Vagina (tissue), 2 donors: ENCODE results near the gene PCGF3. TPM values are rescaled to one million over a fixed set of nuclear protein-coding genes. Genes with fewer than 3 reads are reported as not detected.
A peak's percentile ranks its signal among the peaks of the same experiment; 100 is the strongest.

Experiments
- DNase-seq, 2 donors: peaks; one replicate each; pipeline ENCODE4 v3.0.0-alpha.2; 2017; ENCODE audit errors: extremely low spot score in 2 of 2
- H3K27ac ChIP-seq: fragments of 200-600 bp; sonication (generic); one replicate; pipeline ENCODE4 v1.5.1; 2019
- H3K27me3 ChIP-seq: fragments of 200-600 bp; sonication (generic); one replicate; pipeline ENCODE4 v1.5.1; 2019
- H3K36me3 ChIP-seq, 2 donors: fragments of 200-600 bp; sonication (generic); one replicate each; pipeline ENCODE4 v1.5.1; 2017 to 2019
- H3K4me1 ChIP-seq: fragments of 200-600 bp; sonication (generic); one replicate; pipeline ENCODE4 v1.5.1; 2019
- H3K4me3 ChIP-seq, 2 donors: fragments of 200-600 bp; sonication (generic); 1 replicate in 1 of 2; 2 replicates in 1 of 2; pipeline ENCODE4 v1.5.1; 2016 to 2019
- H3K9me3 ChIP-seq: fragments of 200-600 bp; sonication (generic); one replicate; pipeline ENCODE4 v1.5.1; 2019
- CTCF ChIP-seq, 3 experiments: fragments of 450-650 bp in 2 of 3; fragments of 200-600 bp in 1 of 3; sonication (generic) in 1 of 3; IDR thresholded peaks; one replicate each; pipeline ENCODE4 v1.5.1; 2017 to 2019; ENCODE audit warnings: antibody characterized with exemption in 3 of 3, mild to moderate bottlenecking in 2 of 3, moderate library complexity in 2 of 3
- POLR2A ChIP-seq, 2 donors: fragments of 450-650 bp; IDR thresholded peaks; one replicate each; pipeline ENCODE4 v1.6.1; 2017; ENCODE audit warnings: antibody characterized with exemption in 2 of 2, mild to moderate bottlenecking in 2 of 2, moderate library complexity in 2 of 2
- POLR2AphosphoS5 ChIP-seq, 2 donors: sonication (generic); formaldehyde crosslinking; IDR thresholded peaks; one replicate each; pipeline ENCODE4 v1.9.0; 2017; ENCODE audit warnings: antibody characterized with exemption in 2 of 2, mild to moderate bottlenecking in 2 of 2, low read depth in 1 of 2; ENCODE audit not compliant: insufficient read depth in 1 of 2
- intact Hi-C: fragments of 100-400 bp; cut with DNase I; formaldehyde crosslinking; loops from one replicate; pipeline ENCODE4 v1.15.1; 2023
- total RNA-seq: library from RNA; depleted of rRNA; stranded (reverse); fragments of >200 nt; gene quantifications from one replicate; pipeline ENCODE4 v1.2.3, GENCODE V29; 2016

Gene PCGF3
- total RNA-seq, 1 donor from 2014 or later: 64.8 TPM

- Histone ChIP-seq H3K4me1 (no peaks in the 10 kb centered on the region), H3K9me3 (no peaks in the 10 kb centered on the region), H3K4me3 (no peak overlapping the region), H3K36me3 (peaks cover 0 to 33% of the 10 kb centered on the region in 2 donors), H3K27me3 (no peaks in the 10 kb centered on the region), H3K27ac (no peak overlapping the region)
- no peak for DNase-seq
- intact Hi-C loops: no loop called here
- TF ChIP-seq CTCF (IDR thresholded peaks at IDR 0.05): peak in 2 of 3 experiments; percentile 53 to 66
- no peak for TF ChIP-seq POLR2AphosphoS5 (IDR thresholded peaks at IDR 0.05; ENCODE audit: insufficient read depth in 1 of 2, low read depth in 1 of 2)
- no peak for TF ChIP-seq POLR2A (IDR thresholded peaks at IDR 0.05)
Measured at GRCh38 chr4:742742-743311, 37.2 kb downstream of the PCGF3 start.

GRCh38 chr4:743463-744211 lies 38.0 kb downstream of the PCGF3 start:
- no peak overlapping the region for H3K27ac ChIP-seq
- H3K27me3 ChIP-seq: no peaks in the 10 kb centered on the region
- no peak overlapping the region for H3K4me3 ChIP-seq
- H3K9me3 ChIP-seq: no peaks in the 10 kb centered on the region
- intact Hi-C loops: no loop called here
- DNase-seq: no peak
- H3K4me1 ChIP-seq: no peaks in the 10 kb centered on the region
- no peak for TF ChIP-seq POLR2A (IDR thresholded peaks at IDR 0.05)
- no peak for TF ChIP-seq POLR2AphosphoS5 (IDR thresholded peaks at IDR 0.05; ENCODE audit: insufficient read depth in 1 of 2, low read depth in 1 of 2)
- no peak for TF ChIP-seq CTCF (IDR thresholded peaks at IDR 0.05)
- H3K36me3 ChIP-seq: peaks cover 0 to 35% of the 10 kb centered on the region in 2 donors

GRCh38 chr4:744212-744841 lies 38.7 kb downstream of the PCGF3 start:
- peaks cover 0 to 34% of the 10 kb centered on the region in 2 donors for H3K36me3 ChIP-seq
- no peak overlapping the region for H3K27ac ChIP-seq
- intact Hi-C loops: no loop called here
- no peaks in the 10 kb centered on the region for H3K9me3 ChIP-seq
- no peak for DNase-seq
- H3K27me3 ChIP-seq: no peaks in the 10 kb centered on the region
- H3K4me1 ChIP-seq: no peaks in the 10 kb centered on the region
- no peak overlapping the region for H3K4me3 ChIP-seq
- TF ChIP-seq POLR2A (IDR thresholded peaks at IDR 0.05): no peak
- TF ChIP-seq POLR2AphosphoS5 (IDR thresholded peaks at IDR 0.05; ENCODE audit: insufficient read depth in 1 of 2, low read depth in 1 of 2): no peak
- no peak for TF ChIP-seq CTCF (IDR thresholded peaks at IDR 0.05)

GRCh38 chr4:747546-748170 lies 42.0 kb downstream of the PCGF3 start:
- H3K27me3 ChIP-seq: no peaks in the 10 kb centered on the region
- no peaks in the 10 kb centered on the region for H3K4me1 ChIP-seq
- no peak overlapping the region for H3K27ac ChIP-seq
- no peak for DNase-seq
- intact Hi-C loops: no loop called here
- peaks cover 0 to 24% of the 10 kb centered on the region in 2 donors for H3K36me3 ChIP-seq
- no peaks in the 10 kb centered on the region for H3K9me3 ChIP-seq
- TF ChIP-seq CTCF (IDR thresholded peaks at IDR 0.05) (no peak), POLR2A (IDR thresholded peaks at IDR 0.05) (no peak), POLR2AphosphoS5 (IDR thresholded peaks at IDR 0.05; ENCODE audit: insufficient read depth in 1 of 2, low read depth in 1 of 2) (no peak)
- no peak overlapping the region for H3K4me3 ChIP-seq
